GM18868 (cell line): ENCODE measurements around the gene CASP1.

ENCODE experiments used
- ATAC-seq: cut with Tn5 transposase; IDR thresholded peaks from one replicate; pipeline ENCODE4 v1.9.1; 2021; ENCODE audit warnings: mild to moderate bottlenecking, moderate library complexity; ENCODE audit not compliant: unreplicated experiment

The CASP1 gene

DNA sequence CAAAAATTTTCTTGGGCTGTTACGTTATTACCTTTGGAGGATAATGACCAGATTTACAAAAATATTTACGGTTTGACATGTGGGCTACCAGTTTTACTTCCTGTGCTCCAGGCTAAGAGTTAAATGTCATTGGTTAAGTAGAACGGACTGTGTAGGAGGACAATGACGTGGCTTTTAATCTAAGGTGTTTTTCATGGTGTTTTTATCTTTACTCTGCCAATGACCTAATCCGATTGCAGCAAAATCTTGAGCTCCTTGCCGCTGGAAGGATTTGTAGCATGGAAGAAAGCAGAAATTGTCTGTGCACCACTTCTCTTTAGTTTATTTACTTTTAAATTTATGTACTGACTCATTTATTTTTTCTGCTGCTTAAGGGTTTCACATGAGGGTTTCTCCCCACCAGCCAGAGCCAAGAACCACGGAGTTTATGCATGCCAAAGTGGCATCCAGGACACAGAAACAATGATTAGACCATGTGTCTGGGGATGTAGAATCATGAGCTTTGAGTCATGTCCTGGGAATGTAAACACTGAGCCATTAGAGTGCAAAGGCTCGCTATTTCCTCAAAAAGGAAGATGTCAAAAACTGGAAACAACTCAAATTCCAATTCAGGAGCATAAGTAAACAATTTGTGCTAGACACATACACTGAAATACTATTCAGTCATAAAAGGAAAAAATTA is 12.1 kb upstream of the CASP1 start:
- no peak for ATAC-seq

DNA sequence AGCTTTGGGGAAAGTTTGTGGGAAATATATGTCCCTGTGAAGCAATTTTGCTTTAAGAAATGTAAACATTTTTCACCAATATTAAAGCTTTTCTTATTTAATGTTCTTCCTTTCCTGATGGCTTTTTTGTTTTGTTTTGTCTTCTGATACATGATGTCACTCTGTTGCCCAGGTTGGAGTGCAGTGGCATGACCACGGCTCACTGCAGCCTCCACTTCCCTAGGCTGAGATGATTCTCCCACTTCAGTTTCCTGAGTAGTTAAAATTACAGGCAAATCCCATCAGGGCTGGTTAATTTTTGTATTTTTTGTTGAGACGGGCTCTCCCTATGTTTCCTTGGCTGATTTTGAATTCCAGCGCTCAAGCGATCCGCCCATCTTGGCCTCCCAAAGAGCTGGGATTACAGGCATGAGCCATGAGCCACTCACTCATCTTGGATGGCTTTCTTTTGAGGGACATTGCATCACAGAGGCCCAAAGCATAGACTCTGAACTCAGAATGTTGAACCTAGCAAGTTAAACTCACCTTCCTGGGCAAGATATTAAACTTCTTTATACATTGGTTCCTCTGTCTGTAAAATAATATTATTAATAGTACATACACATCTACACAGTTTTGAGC is 10.8 kb upstream of the CASP1 start:
- ATAC-seq = no peak

DNA sequence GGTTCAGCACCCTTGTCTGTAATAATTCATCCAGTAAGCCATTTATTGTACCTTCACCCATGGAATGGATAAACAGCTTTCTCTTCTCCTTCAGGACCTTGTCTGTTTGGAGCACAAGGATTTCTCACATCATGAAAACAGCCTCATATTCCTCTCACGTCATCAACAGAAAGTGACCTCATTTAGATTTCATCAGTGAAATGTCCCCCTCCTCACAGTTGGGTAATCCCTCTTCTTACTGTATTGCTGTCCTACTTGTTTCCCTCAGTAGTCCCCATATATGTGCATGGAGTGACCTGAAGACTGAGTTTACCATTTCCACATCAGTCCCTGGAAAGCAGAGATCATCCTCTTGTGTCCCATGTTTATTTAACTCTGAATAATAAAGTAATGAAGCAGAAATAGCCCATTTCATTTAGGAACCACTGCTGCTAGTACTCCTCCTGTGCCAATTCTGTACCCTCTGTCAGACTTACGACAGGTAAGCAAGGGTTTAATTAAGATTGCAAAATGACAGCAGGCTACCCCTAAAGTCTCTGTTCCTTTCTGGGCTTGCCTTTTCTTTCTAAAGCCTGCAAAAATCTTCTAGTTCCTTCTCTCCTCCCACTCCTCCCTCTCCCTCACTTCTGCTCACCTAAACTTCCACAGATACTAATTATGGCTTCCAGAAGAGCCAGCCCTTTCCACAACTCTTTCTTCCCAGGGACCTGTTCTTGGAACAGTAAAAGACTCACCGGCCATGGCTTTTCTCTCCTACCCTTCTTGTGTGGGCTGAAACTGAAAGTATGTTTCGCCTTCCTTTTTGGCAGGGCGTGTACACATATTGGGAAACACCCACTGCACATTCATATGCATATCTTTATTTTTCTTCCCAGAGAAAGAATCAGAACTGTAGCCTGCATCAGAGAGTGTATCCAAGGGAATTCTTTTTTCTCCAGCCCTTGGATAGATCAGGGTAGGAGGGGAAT is 9.9 kb upstream of the CASP1 start, which contains the start of gene CARD16:
Gene CARD16, minus strand, starts transcription at position 779 of the 968 bp plus-strand sequence. Its CDS starts 38 bp downstream, at position 741.
- peak; percentile 98 for ATAC-seq

DNA sequence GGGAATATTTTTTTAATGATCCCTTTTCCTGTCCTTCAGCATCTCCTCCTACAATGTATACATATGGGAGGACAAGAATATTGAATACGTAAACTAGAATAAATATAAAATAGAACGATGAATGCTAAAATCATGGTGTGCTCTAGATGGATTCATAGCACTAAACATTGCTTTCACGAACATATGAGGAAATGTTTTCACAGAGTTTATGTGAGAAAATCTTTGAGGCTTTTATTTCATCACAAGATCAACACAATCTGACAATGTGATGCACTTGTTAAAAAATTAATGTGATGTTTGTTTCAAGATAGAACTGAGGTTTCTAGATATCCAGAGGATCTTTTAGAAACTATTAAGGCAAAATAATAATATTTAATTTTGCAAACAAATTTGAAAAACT is 7.2 kb upstream of the CASP1 start:
- no peak for ATAC-seq

DNA sequence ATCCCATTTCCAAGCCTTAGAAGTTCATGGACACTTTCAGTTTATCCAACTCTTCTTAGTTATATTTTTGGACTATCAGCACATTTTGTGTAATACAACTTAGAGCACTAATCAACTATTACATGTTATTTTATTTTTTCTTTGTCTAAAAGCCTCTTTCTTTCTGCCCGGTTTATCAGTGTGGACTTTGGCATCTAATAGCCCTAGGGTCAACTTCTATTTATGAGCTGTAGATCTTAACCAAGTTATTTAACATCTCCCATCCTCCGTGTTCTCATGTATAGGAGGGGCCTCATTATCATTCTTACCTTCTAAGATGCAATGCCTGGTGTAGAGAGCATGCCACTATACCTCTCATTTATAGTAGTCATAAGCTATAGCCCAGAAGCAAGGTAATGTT is 5.8 kb upstream of the CASP1 start:
- ATAC-seq = no peak

DNA sequence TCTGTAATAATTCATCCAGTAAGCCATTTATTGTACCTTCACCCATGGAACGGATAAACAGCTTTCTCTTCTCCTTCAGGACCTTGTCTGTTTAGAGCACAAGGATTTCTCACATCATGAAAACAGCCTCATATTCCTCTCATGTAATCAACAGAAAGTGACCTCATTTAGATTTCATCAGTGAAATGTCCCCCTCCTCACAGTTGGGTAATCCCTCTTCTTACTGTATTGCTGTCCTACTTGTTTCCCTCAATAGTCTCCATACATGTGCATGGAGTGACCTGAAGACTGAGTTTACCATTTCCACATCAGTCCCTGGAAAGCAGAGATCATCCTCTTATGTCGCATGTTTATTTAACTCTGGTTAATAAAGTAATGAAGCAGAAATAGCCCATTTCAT is 556 bp downstream of the CASP1 start:
- ATAC-seq = peak; percentile 12

GRCh38 chr11:105033781-105034180 is 1.2 kb downstream of the CASP1 start:
- no peak for ATAC-seq

GRCh38 chr11:105033343-105033742 is 1.6 kb downstream of the CASP1 start:
- ATAC-seq = no peak

- peak; percentile 40 for ATAC-seq
These were observed 2.4 kb downstream of the CASP1 start for GRCh38 chr11:105032495-105032894.

GRCh38 chr11:105027678-105028077 is 7.3 kb downstream of the CASP1 start:
- ATAC-seq = no peak

DNA sequence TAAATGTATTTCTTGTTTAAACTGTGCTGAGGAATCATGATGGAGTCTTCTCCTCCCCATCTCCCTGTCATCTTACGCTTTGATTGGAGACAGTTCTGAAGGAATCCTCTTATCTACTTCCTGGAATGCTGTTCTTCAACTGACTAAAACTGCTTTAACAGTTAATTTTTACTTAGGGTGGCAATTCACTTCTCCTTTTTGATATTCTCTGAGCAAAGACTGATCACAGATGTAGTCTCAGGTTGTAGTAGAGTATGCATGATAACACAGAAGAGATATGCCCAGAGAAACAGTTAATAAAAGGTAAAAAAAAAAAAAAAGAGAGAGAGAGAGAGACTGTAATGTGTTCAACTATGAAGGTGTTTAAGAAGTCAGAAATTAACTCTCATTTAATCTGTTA is 10.6 kb downstream of the CASP1 start:
- ATAC-seq = no peak

GRCh38 chr11:105023003-105023402 is 11.9 kb downstream of the CASP1 start, which contains the start of gene CASP5:
CASP5 (minus strand) TSS chr11:105023168; CDS start chr11:105023136, 32 bp downstream.
- ATAC-seq = no peak

- ATAC-seq = no peak
These were observed 12.4 kb downstream of the CASP1 start for GRCh38 chr11:105022527-105022926.

DNA sequence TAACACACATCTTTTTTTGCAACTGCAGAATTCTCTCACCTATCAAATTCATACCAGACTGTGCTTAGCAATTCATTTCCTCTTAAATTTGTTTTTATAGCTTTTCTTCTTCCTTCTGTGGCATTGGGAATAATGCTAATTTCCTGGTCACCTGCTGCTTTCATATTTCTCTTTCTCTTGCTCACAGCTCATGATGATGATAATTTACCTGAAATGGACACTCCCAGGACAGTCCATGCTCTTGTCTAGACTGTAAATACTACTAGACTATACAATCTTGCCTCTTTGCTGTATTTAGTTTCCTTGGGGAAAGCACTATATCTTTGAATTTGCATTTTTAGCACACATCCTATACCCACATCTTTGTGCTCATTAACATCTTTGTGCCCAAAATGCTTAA is 27.5 kb downstream of the CASP1 start:
- ATAC-seq = no peak

DNA sequence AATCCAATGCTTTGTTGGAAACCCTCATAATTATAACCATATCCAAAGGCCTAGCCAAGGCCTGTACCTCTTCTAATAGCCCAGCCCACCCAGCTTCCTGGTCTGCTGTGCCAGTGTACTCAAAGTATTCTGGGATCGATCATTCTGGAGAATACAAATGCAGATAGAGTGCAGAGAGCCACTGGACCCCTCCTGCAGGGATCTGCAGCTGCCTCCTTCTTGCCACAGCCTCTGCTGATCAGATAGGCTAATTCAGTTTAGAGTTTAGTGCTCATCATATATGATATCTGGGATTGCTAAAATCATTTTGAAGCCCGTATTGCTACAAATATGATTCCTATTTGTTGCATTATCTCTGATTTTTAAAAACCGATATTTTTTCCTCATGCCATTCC is 29.5 kb downstream of the CASP1 start:
- ATAC-seq = no peak

DNA sequence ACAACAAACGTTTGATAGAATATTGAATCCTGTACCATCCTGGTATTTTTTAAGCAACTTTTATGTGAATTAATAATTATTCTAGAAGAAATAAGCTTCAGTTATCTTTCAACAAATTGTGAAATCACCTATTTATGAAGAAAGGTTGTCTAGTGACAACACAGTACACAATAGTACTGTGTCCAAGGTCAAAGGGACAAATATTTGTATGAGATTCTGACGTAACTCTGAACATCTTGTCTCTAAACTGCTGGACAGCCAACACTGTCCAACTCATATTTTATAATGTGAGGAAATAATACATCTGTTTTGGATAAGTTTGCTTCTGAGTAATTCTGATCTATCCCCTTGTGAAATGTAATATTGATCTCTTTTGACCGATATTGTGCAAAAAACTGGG is 30.9 kb downstream of the CASP1 start:
- ATAC-seq = no peak

DNA sequence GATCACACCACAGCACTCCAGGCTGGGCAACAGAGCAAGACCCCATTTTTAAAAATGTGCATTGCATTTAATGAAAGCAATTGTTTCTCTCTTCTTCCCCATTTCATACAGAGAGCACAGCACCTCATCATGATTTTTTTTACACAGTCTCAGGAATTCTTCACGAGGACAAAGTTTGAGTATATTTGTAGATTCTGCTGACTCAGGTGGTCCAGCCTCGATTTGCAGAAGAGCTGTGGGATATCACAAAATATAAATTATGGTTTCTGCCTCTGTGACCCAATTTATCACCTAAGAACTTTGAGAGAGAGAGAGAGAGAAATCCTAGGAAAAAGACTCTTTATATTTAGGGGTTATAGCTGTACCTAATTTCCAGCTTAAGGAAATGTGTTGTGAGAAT is 31.8 kb downstream of the CASP1 start:
- no peak for ATAC-seq

- peak; percentile 96 for ATAC-seq
These were observed 34.1 kb downstream of the CASP1 start for GRCh38 chr11:105000797-105001196.

- ATAC-seq = peak; percentile 41
These were observed 34.8 kb downstream of the CASP1 start for GRCh38 chr11:105000167-105000566.

- ATAC-seq = no peak
These were observed 35.2 kb downstream of the CASP1 start for GRCh38 chr11:104999721-105000120.

- ATAC-seq = no peak
These were observed 37.7 kb downstream of the CASP1 start for GRCh38 chr11:104997288-104997687.
